HG02571 (cell line): ENCODE data around the gene CFAP54.

Source experiments
- ATAC-seq: cut with Tn5 transposase; IDR thresholded peaks from one replicate; pipeline ENCODE4 v1.9.1; 2021; ENCODE audit warnings: mild to moderate bottlenecking, moderate library complexity; ENCODE audit not compliant: unreplicated experiment

Gene CFAP54

DNA sequence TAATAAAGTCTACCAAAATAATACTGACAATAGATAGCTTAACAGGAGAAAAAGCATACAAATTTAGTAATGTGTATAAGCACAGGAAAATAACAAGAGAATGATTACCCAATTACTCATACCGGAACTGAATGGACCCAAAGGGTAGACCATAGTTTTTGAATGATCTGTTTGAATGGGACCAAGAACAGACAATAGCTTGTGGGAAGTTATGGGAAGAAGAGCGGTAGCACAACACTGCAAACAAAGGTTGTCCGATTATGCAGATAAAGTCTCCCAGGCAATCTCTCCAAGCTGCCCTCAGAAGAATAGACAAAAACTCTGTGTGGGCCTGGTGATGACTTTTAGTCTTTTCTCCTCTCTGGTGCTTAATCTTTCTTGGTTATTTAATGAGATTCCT, 321.1 kb downstream of the CFAP54 start:
- ATAC-seq, result no peak

DNA sequence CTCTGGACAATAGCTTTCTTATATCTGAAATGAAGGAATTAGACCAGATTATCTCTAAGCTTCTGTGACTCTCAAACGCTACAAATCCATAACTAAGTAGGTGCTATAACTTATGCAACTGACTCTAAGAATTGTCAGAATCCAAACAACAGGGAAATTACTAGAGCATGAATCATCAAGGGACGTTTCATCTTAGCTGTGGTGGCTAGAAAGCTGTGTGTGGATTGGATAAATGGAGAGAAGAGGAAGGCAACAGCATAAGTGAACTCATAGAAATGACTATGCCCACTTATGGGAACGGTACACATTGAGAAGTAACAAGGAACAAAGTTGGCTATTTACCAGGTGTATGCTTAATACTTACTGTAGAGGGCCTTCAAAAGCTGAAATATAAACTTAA, 321.7 kb downstream of the CFAP54 start:
- no peak for ATAC-seq

DNA sequence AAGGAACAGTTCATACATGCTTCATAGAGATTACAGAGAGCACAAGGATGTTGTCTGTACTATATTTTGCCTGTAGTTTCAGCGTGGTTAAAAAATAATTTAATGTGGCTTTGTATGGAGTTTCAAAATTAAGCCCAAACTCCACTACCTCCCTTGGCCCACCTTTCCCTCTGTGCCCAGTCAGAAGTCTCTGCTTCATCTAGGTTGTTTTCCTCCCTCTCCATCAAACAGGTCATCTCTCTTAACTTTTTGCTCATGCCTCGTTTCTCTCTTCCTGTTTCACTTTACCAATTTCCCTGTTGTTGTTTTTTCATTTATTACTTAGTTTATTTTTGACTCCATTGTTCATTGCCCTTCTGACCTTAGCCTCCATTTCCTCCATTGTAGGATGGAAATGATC, 322.8 kb downstream of the CFAP54 start:
- no peak for ATAC-seq

- ATAC-seq, result no peak
Measured at GRCh38 chr12:96814200-96814599, 324.8 kb downstream of the CFAP54 start.

- ATAC-seq, result no peak
Measured at GRCh38 chr12:96821592-96821991, 332.2 kb downstream of the CFAP54 start.

DNA sequence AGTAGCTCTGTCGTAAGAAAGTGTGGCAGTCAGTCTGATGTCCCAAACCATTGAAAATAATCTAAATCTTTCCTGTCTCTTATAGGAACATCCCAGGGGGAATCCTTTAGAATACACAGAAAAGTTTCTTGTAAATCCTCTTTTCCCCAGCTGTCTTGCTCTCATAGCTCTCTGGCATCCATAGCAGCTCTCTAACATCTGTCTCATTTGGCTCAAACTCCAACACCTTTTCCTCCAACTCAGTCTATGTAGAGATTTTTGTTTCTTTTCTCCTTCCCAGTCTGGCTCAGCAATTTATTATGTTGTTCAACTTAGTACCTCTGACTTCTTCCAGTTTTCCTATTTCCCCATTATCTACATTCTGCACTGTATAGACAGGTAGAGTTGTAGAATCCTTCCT, 333.3 kb downstream of the CFAP54 start:
- ATAC-seq, result no peak

GRCh38 chr12:96824074-96824837, 334.9 kb downstream of the CFAP54 start:
- ATAC-seq, result no peak

DNA sequence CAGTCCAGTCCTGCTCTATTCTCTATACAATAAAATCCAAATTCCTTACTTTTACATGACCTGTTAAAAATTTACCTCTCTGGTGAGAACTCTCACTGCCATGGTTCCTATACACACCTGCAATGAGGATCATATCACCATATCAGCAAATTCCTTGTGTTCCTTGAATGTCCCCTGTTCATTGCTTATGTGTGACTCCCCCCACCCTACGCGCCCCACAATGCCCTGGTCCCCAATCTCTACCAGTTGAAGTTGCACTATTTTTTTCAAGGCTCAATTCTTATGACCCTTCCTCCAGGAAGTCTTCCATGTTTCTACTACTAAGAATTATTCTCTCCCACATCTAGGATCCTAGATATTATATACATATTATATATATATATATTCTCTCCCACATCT, 335.5 kb downstream of the CFAP54 start:
- no peak for ATAC-seq

GRCh38 chr12:96828169-96828789, 338.9 kb downstream of the CFAP54 start:
- ATAC-seq, result no peak

DNA sequence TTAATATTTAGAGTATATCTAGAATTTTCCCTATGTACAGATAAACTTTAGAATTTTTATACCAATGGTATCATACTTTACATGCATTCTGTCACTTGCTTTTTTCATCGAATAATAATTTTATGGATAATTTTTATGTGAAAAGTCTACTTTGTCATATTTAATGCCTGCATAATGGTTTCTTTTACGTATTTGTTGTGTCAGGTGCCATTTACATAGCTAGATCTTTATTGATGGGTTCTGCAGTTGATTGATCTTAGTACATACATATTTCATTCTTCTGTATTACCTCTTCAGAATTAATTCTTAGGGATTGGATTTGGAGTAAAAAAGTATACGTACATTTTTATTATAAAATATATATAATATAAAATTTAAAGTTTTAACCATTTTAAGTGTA, 340.0 kb downstream of the CFAP54 start:
- no peak for ATAC-seq

DNA sequence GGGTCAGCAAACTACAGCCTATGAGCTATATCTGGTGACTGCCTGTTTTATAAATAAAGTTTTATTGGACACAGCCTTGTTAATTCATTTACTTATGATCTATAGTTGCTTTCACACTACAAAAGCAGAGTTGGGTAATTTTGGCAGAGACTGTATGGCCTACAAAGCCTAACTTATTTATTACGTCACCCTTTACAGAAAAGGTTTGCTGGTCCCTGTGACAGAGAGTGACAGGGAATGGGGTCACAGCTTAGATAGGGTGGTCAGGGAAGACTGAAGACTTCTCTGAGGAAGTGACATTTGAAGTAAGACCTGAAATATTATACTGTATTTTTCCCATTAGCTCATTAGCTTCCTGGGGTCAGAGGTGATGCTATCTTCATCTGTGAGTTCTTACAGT, 342.0 kb downstream of the CFAP54 start:
- ATAC-seq, result no peak

DNA sequence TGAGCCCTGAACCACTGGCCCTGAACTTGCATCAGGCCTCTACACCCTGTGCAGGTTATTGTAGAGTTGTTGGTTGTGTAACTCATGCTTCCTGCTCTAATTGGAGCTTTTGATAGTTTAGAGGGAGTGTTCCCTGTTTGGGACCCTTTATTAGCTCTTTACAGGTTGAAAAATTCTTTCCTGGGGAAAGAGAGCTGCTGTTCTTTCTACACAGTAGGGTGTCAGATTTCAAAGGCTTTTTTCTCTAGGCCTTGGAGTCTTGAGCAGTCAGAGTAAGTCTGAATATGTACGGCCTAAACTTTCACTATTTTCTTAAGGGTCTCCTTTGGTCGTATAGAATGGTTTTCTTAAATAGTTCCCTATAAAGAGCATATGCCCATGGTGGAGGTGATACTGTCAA, 356.9 kb downstream of the CFAP54 start:
- ATAC-seq, result no peak

- ATAC-seq, result no peak
Measured at GRCh38 chr12:96850676-96851075, 361.3 kb downstream of the CFAP54 start.

DNA sequence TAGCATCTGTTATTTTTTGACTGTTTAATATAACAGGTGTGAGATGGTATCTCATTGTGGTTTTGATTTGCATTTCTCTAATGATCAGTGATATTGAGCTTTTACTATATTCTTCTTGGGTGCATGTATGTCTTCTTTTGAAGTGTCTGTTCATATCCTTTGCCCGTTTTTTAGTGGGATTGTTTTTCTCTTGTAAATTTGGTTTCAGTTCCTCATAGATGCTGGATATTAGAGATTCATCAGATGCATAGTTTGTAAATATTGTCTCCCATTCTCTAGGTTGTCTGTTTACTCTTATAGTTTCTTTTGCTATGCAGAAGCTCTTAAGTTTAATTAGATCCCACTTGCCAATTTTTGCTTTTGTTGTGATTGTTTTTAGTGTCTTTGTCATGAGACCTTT, 368.8 kb downstream of the CFAP54 start:
- no peak for ATAC-seq

DNA sequence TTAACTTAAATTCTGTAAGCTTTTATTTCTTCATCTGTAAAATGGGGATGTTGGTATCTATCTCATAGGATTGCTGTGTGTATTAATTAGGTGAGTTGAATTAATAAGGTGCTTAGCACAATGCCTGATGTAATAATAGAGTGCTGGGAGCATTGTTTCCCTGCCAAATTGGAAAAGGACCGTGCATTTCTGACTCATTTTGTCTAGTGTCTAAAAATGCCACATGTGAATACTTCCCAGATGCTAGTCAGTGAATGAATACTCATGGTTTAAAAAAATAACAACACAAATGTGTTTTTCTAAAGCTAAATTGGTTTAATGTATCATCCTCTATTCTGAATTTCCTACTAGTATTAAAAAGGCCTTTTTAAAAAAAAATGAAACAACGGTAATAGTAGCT, 372.3 kb downstream of the CFAP54 start:
- no peak for ATAC-seq

GRCh38 chr12:96862326-96862725, 372.9 kb downstream of the CFAP54 start:
- no peak for ATAC-seq

GRCh38 chr12:96864335-96864734, 375.0 kb downstream of the CFAP54 start:
- ATAC-seq, result no peak

DNA sequence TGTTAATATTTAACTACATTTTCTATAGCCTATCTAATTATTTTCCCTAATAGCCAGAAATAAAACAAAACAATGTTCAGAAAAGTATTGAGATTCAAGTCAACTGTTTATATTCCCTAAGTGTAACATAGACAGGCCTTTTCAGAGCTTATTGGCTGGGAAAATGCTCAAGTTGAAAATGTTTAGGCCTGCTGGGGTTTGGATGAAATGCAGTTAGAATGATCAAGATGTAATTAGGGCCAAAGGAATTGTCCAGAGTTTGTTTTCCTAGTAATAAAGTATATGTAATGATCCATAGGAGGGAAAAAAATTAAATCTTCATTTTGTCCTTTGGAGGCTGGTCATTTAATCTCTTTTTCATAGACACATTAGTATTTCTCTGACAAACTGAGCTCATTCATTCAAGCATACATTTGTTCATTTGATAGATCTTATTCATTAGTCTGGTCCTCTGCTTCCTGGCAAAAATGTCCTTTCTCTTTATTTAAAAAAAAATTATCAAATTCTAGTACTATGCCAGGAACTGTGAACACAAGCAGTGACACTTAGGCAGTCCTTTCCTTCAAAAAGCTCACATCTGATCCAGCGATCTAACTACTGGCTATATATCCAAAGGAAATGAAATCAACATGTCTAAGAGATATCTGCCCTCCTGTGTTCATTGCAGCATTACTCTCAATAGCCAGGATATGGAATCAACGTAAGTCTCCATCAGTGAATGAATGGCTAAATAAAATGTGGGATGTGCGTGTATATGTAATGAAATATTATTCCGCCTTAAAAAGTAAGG, 377.6 kb downstream of the CFAP54 start:
- ATAC-seq, result no peak

DNA sequence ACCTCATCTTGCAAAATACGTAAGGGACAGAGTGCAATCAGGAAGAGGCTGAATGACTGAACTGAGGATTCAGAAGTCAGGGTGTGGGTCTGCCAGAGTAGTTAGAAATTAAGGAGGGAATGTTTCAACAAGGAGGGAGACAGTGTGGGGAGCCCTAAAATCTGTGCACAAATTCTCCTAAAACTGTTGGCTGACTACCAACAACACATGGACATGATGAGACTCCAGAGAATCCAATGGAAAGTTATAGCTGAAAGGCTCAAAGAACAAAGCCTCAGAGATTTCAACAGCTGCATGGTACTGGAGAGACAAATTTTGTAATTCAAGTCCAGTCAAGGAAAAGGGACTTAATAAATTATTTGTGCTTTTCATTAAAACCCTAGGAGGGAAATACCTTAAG, 381.6 kb downstream of the CFAP54 start:
- no peak for ATAC-seq

GRCh38 chr12:96872961-96873360, 383.6 kb downstream of the CFAP54 start:
- no peak for ATAC-seq

GRCh38 chr12:96874211-96874610, 384.8 kb downstream of the CFAP54 start:
- no peak for ATAC-seq

DNA sequence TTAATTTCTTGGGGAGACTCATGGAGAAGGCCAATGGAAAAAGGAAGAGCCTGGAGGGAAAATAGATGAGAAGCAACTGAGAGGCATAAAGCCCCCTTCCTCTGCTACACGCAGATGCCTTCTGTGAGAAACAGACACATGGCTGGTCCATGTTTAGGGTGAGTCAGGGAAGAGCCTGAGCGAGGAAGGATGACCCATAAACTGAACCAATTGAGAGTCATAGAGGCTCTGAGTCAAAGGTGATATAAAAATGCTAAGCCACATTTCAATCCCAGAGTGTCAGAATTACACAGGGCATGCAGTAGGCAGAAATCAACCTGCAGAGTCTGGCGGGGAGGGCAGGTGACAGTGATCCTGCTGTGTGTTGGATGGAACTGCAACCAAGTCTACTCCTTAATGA, 387.6 kb downstream of the CFAP54 start:
- no peak for ATAC-seq
